Esophagus squamous epithelium (tissue), 5 donors: Measurements from ENCODE around the gene N4BP3. TPM values are rescaled to one million over a fixed set of nuclear protein-coding genes. Genes with fewer than 3 reads are reported as not detected.

Experiments used
- DNase-seq: peaks from one replicate; lab custom pipeline; 2025; lab: John Stamatoyannopoulos, UW
- H3K27ac ChIP-seq, 4 donors: fragments of 200-600 bp; sonication (generic); one replicate each; pipeline ENCODE4 v1.5.1; 2016 to 2019; ENCODE audit warnings: mild to moderate bottlenecking in 1 of 4
- H3K27me3 ChIP-seq, 4 donors: fragments of 200-600 bp; sonication (generic); 1 replicate in 3 of 4; 2 replicates in 1 of 4; pipeline versions ENCODE4 v1.5.1 to v1.6.0; 2017 to 2021; ENCODE audit warnings: antibody characterized with exemption in 1 of 4
- H3K36me3 ChIP-seq, 3 donors: fragments of 200-600 bp; sonication (generic); one replicate each; pipeline ENCODE4 v1.5.1; 2016 to 2019
- H3K4me1 ChIP-seq, 3 donors: fragments of 200-600 bp; sonication (generic); one replicate each; pipeline ENCODE4 v1.5.1; 2017 to 2019
- H3K4me3 ChIP-seq, 4 donors: fragments of 200-600 bp; sonication (generic); 1 replicate in 3 of 4; 2 replicates in 1 of 4; pipeline ENCODE4 v1.5.1; 2016 to 2019; ENCODE audit warnings: mild to moderate bottlenecking in 2 of 4, moderate library complexity in 1 of 4
- H3K9me3 ChIP-seq, 3 donors: fragments of 200-600 bp; sonication (generic); one replicate each; pipeline ENCODE4 v1.5.1; 2016 to 2019
- CTCF ChIP-seq, 6 experiments: fragments of 450-650 bp in 4 of 6; fragments of 200-600 bp in 2 of 6; sonication (generic) in 2 of 6; IDR thresholded peaks; one replicate each; pipeline ENCODE4 v1.5.1; 2016 to 2019; ENCODE audit warnings: antibody characterized with exemption in 6 of 6, mild to moderate bottlenecking in 4 of 6, moderate library complexity in 4 of 6
- POLR2A ChIP-seq, 4 donors: fragments of 450-650 bp; IDR thresholded peaks; one replicate each; pipeline ENCODE4 v1.6.1; 2017; ENCODE audit warnings: antibody characterized with exemption in 4 of 4, mild to moderate bottlenecking in 4 of 4, moderate library complexity in 3 of 4
- WGBS, 2 donors: methylation state at CpG; one replicate each; pipeline ENCODE4 v1.1.5; 2018; 5-methylcytosine and 5-hydroxymethylcytosine counted together
- intact Hi-C: fragments of 100-400 bp; cut with DNase I; formaldehyde crosslinking; loops from one replicate; pipeline ENCODE4 v1.15.0; 2022
- total RNA-seq, 4 donors: library from RNA; depleted of rRNA; stranded (reverse); fragments of >200 nt; gene quantifications; one replicate each; pipeline ENCODE4 v1.1.0, GENCODE V29; 2016
- donor health status: DM: yes; HTN: yes; CAD: no.

Gene N4BP3
- total RNA-seq, 4 donors from 2014 or later = 14.0 to 32.6 (median 16.1) TPM

DNA sequence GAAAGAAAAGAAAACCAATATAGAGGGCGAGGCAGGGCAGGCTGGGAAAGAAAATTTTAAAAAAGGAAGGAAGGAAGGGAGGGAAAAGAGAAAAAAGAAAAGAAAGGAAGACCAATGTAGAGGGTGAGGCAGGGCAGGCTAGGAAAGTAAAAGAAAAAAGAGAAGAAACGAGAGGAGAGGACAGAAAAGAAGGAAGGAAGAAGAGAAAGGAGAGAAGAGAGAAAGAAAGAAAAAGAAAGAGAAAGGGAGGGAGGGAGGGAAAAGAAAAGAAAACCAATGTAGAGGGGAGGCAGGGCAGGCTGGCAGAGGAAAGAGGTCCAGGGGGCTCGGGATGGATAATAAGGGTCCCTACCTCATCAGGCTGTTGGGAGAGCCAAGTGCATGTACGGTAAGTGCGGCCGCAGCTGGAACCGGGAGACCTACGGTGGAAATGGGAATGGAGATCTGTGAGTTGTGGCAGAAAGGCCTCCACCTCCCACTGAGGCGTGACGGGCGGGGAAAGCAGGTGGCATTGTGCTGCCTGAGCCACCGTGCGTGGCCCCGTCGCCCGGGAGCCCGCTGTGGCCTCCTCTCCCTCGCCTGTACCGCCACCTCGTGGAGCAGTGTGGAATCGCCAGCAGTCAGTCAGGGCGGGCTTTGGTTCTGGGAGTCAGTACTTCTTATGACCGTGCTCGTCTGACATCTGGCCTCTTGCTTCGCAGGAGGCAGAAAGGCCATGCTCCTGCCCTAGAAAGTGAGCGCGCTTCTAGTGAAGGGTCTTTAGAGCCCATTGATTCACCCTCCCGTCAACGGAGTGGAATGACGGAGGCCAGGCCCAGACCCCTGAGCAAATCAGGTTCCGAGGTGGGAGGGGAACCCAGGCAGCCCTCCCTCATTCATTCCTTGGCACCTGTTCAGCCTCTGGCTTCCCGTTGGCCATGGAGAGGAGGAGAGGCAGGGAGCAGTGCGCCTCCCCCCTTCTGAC lies 50.7 kb downstream of the N4BP3 start:
- H3K27me3 ChIP-seq = peaks cover 0 to 47% (median 0%) of the 10 kb centered on the region in 4 donors
- 14 to 20% methylated on average over 8 to 18 of the region's 33 CpGs for WGBS, 2 donors
- H3K9me3 ChIP-seq = no peaks in the 10 kb centered on the region
- H3K4me3 ChIP-seq = peak overlapping the region in 2 of 4 donors; percentile 4 to 51
- peak; percentile 24 for DNase-seq
- no peaks in the 10 kb centered on the region for H3K36me3 ChIP-seq
- H3K27ac ChIP-seq = no peak overlapping the region
- H3K4me1 ChIP-seq = peaks cover 8 to 10% (median 8%) of the 10 kb centered on the region in 3 donors
- intact Hi-C loops = loop anchor here (2.0 kb wide), 1 partner anchor 91 kb away; no protein-coding TSS in a partner anchor
- TF ChIP-seq CTCF (IDR thresholded peaks at IDR 0.05) = peak; percentile 96 to 99 (median 98)
- TF ChIP-seq POLR2A (IDR thresholded peaks at IDR 0.05) = no peak

- H3K9me3 ChIP-seq = no peaks in the 10 kb centered on the region
- H3K27ac ChIP-seq = no peak overlapping the region
- H3K4me1 ChIP-seq = peaks cover 8 to 10% (median 8%) of the 10 kb centered on the region in 3 donors
- WGBS, 2 donors = 20 to 58% methylated on average over 7 to 16 of the region's 38 CpGs
- DNase-seq = no peak
- no peaks in the 10 kb centered on the region for H3K36me3 ChIP-seq
- peaks cover 0 to 47% (median 0%) of the 10 kb centered on the region in 4 donors for H3K27me3 ChIP-seq
- TF ChIP-seq POLR2A (IDR thresholded peaks at IDR 0.05) (no peak), CTCF (IDR thresholded peaks at IDR 0.05) (no peak)
- H3K4me3 ChIP-seq = no peak overlapping the region
- intact Hi-C loops = loop anchor here (2.0 kb wide), 1 partner anchor 93 kb away; no protein-coding TSS in a partner anchor
Observed at GRCh38 chr5:178165581-178165980, 52.2 kb downstream of the N4BP3 start.

DNA sequence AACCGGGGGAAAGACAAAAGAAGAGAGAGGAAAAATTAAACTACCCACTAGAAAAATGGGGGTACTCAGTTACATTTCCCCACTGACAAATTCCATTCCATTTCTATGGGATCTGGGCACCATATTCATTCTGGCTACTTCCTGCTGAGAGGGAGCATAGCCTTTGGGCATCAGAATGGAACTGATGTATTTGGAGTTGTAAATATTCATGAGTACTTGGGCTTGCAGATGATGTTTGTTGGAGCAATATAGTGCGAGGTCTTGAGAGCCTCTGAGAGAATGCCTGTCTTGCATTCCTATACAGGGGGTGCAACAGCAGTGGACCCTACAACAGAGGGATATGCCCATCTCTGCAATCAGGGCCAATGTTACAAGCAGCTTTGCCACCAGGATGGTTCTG lies 57.1 kb downstream of the N4BP3 start:
- Histone ChIP-seq H3K4me1 (no peaks in the 10 kb centered on the region), H3K27me3 (peaks cover 0 to 12% (median 0%) of the 10 kb centered on the region in 4 donors), H3K9me3 (no peaks in the 10 kb centered on the region), H3K4me3 (no peak overlapping the region), H3K36me3 (no peaks in the 10 kb centered on the region), H3K27ac (no peak overlapping the region)
- TF ChIP-seq CTCF (IDR thresholded peaks at IDR 0.05) = no peak
- TF ChIP-seq POLR2A (IDR thresholded peaks at IDR 0.05) = no peak
- 83 to 93% methylated on average over 2 of the region's 2 CpGs for WGBS, 2 donors
- DNase-seq = no peak
- intact Hi-C loops = no loop called here

DNA sequence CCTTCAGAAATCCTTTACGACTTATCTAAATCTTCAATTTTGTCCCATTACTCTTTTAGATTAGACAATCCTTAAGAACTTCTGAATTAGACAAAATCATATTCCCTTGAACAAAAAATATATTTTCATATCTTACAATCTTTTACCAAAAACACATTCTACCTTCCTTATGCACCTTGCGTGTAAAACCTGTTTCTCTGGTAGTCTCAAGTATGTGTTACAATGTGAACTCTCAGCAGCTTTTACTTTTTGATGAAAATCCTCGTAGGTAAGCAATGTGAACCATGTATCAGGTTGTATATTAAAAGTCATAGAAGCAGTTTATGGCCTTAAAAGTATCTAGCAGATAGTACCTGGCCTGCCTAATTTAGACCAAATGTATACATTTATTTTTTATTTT lies 61.1 kb downstream of the N4BP3 start:
- peaks cover 0 to under 1% (median 0%) of the 10 kb centered on the region in 4 donors for H3K27me3 ChIP-seq
- no peaks in the 10 kb centered on the region for H3K4me1 ChIP-seq
- H3K9me3 ChIP-seq = peaks cover 0 to 2% (median 0%) of the 10 kb centered on the region in 3 donors
- TF ChIP-seq POLR2A (IDR thresholded peaks at IDR 0.05) (no peak), CTCF (IDR thresholded peaks at IDR 0.05) (no peak)
- no peak overlapping the region for H3K27ac ChIP-seq
- H3K36me3 ChIP-seq = no peaks in the 10 kb centered on the region
- no peak overlapping the region for H3K4me3 ChIP-seq
- intact Hi-C loops = no loop called here
- DNase-seq = no peak
- 77 to 89% methylated on average over 3 of the region's 3 CpGs for WGBS, 2 donors

Other genes starting within 250 kb of the N4BP3 start
- not detected for gene PROP1, start 117.3 kb upstream of the N4BP3 start, total RNA-seq
- gene RMND5B, start 17.5 kb downstream of the N4BP3 start, total RNA-seq = 10 to 100 TPM; 43.9 to 88.1 (median 64.4) TPM
- 100 to 1,000 TPM; 288 to 408 (median 358) TPM for gene NHP2, start 40.4 kb downstream of the N4BP3 start, total RNA-seq
- gene GMCL2, start 73.8 kb downstream of the N4BP3 start, total RNA-seq = not detected
- gene HNRNPAB, start 91.0 kb downstream of the N4BP3 start, total RNA-seq = 100 to 1,000 TPM; 123 to 150 (median 135) TPM
- 10 to 100 TPM; 15.8 to 57.4 (median 21.9) TPM for gene PHYKPL, start 119.3 kb downstream of the N4BP3 start, total RNA-seq